H1 (cell line): ENCODE results near the gene AP5Z1.

Experiments used
- BCL11A ChIP-seq, 2 experiments: IDR thresholded peaks; one replicate each; pipeline ENCODE4 v1.6.1; 2011; ENCODE audit warnings: low read depth in 2 of 2, low read length in 2 of 2, mild to moderate bottlenecking in 2 of 2
- CEBPB ChIP-seq: IDR thresholded peaks from 2 replicates; pipeline ENCODE4 v1.6.1; 2012; ENCODE audit warnings: low read depth, low read length
- CTCF ChIP-seq, 3 experiments: IDR thresholded peaks; 1 replicate in 2 of 3; 2 replicates in 1 of 3; pipeline versions ENCODE4 v1.5.1 to v1.6.1; 2011; ENCODE audit warnings: low read length in 3 of 3, mild to moderate bottlenecking in 3 of 3, inconsistent platforms in 2 of 3, low read depth in 1 of 3, moderate library complexity in 1 of 3; ENCODE audit not compliant: insufficient read depth in 1 of 3; ENCODE audit errors: control extremely low read depth in 1 of 3
- EP300 ChIP-seq, 2 experiments: IDR thresholded peaks; 1 replicate in 1 of 2; 2 replicates in 1 of 2; pipeline ENCODE4 v1.6.1; 2011 to 2012; ENCODE audit warnings: low read depth in 2 of 2, low read length in 2 of 2, mild to moderate bottlenecking in 2 of 2, borderline replicate concordance in 1 of 2, inconsistent platforms in 1 of 2, moderate library complexity in 1 of 2
- EZH2 ChIP-seq: fragments of 200-600 bp; sonication (generic); IDR thresholded peaks from 2 replicates; pipeline ENCODE4 v1.7.1; 2012; ENCODE audit warnings: low read depth, mild to moderate bottlenecking, moderate library complexity, low read length, inconsistent platforms; ENCODE audit not compliant: severe bottlenecking
- GABPA ChIP-seq: IDR thresholded peaks from 2 replicates; pipeline ENCODE4 v1.6.1; 2011; ENCODE audit warnings: mild to moderate bottlenecking, low read length, moderate library complexity, borderline replicate concordance; ENCODE audit not compliant: insufficient read depth
- JUND ChIP-seq: IDR thresholded peaks from 2 replicates; pipeline ENCODE4 v1.6.1; 2011; ENCODE audit warnings: mild to moderate bottlenecking, improper control_type of control experiment, low read length
- MAFK ChIP-seq: IDR thresholded peaks from 2 replicates; pipeline ENCODE4 v1.6.1; 2012; ENCODE audit warnings: low read depth, mild to moderate bottlenecking, improper control_type of control experiment, low read length
- POLR2A ChIP-seq, 2 experiments: IDR thresholded peaks; 1 replicate in 1 of 2; 2 replicates in 1 of 2; pipeline ENCODE4 v1.6.1; 2011; ENCODE audit warnings: low read depth in 2 of 2, low read length in 2 of 2, mild to moderate bottlenecking in 2 of 2; ENCODE audit errors: control extremely low read depth in 1 of 2
- RAD21 ChIP-seq, 2 experiments: IDR thresholded peaks in 1 of 2; conservative IDR thresholded peaks in 1 of 2; 2 replicates each; pipeline ENCODE4 v1.6.1; 2011; ENCODE audit warnings: low read depth in 2 of 2, low read length in 2 of 2, improper control_type of control experiment in 1 of 2, inconsistent platforms in 1 of 2, mild to moderate bottlenecking in 1 of 2, moderate library complexity in 1 of 2
- SAP30 ChIP-seq: fragments of 300-600 bp; sonication (generic); IDR thresholded peaks from 2 replicates; pipeline ENCODE4 v1.7.1; 2012; ENCODE audit warnings: low read length, moderate library complexity, mild to moderate bottlenecking, inconsistent platforms; ENCODE audit not compliant: insufficient read depth, insufficient replicate concordance

- TF ChIP-seq CTCF (IDR thresholded peaks at IDR 0.05; ENCODE audit: control extremely low read depth in 1 of 3, insufficient read depth in 1 of 3, low read depth in 1 of 3, low read length in 3 of 3) (no peak), EZH2 (no peak), GABPA (no peak), POLR2A (IDR thresholded peaks at IDR 0.05; ENCODE audit: control extremely low read depth in 1 of 2, low read depth in 2 of 2, low read length in 2 of 2) (no peak), RAD21 (IDR thresholded peaks at IDR 0.05 in 1 of 2, conservative IDR thresholded peaks at IDR 0.05 in 1 of 2; ENCODE audit: low read depth in 2 of 2, low read length in 2 of 2) (no peak), MAFK (no peak), BCL11A (IDR thresholded peaks at IDR 0.05; ENCODE audit: low read depth in 2 of 2, low read length in 2 of 2) (no peak), CEBPB (no peak), EP300 (IDR thresholded peaks at IDR 0.05; ENCODE audit: borderline replicate concordance in 1 of 2, low read depth in 2 of 2, low read length in 2 of 2) (no peak), SAP30 (no peak), JUND (no peak)
Observed at GRCh38 chr7:4726566-4726965, 48.9 kb upstream of the AP5Z1 start.
